A549 (cell line): ENCODE results near the gene CYP2D6. TPM values are rescaled to one million over a fixed set of nuclear protein-coding genes. Genes with fewer than 3 reads are reported as not detected.

Experiments used
- ATAC-seq, 2 experiments: fragments of 200-7000 bp in 1 of 2; fragments of >200 bp in 1 of 2; cut with Nextera tagmentation in 1 of 2; cut with Tn5 transposase in 1 of 2; 3 replicates each; pipeline versions ENCODE4 v1.8.0 to v1.9.1; 2018 to 2020; ENCODE audit warnings: mild to moderate bottlenecking in 1 of 2, moderate library complexity in 1 of 2
- CTCF ChIA-PET: fragments of 300-600 bp; sonication (Branson Sonifier 250); formaldehyde crosslinking; extraction: SDS; loops from one replicate; lab custom pipeline; 2021; ENCODE audit warnings: antibody characterized with exemption, inconsistent platforms; lab: Yijun Ruan, JAX
- POLR2A ChIA-PET: fragments of 350-600 bp; formaldehyde crosslinking; extraction: SDS; loops from one replicate; lab custom pipeline; 2021; ENCODE audit warnings: antibody characterized with exemption, inconsistent platforms; lab: Yijun Ruan, JAX
- DNase-seq, 2 experiments: peaks; one replicate each; pipeline versions ENCODE4 v3.0.0 to v3.0.0-alpha.2; 2011 to 2016; ENCODE audit warnings: low read depth in 1 of 2, low spot score in 1 of 2
- FAIRE-seq: peaks from 2 replicates; lab custom pipeline; 2011; peaks lifted over from hg19 to GRCh38; lab: Jason Lieb, UNC
- H3K27ac ChIP-seq, 2 experiments: fragments of >200 bp; sonication (Bioruptor Twin); formaldehyde crosslinking; 3 replicates each; pipeline ENCODE4 v1.5.1; 2016 to 2017
- H3K4me1 ChIP-seq: fragments of >200 bp; sonication (Bioruptor Twin); formaldehyde crosslinking; 3 replicates; pipeline ENCODE4 v1.6.1; 2016
- H3K4me2 ChIP-seq: fragments of >200 bp; sonication (Bioruptor Twin); formaldehyde crosslinking; 3 replicates; pipeline ENCODE4 v1.6.1; 2016
- H3K4me3 ChIP-seq: fragments of >200 bp; sonication (Bioruptor Twin); formaldehyde crosslinking; 3 replicates; pipeline ENCODE4 v1.5.1; 2016
- H3K9me3 ChIP-seq: fragments of >200 bp; sonication (Bioruptor Twin); formaldehyde crosslinking; 3 replicates; pipeline ENCODE4 v1.6.1; 2016
- CBX2 ChIP-seq: fragments of 200-600 bp; sonication (generic); IDR thresholded peaks from 2 replicates; pipeline ENCODE4 v1.6.1; 2016; ENCODE audit warnings: low read depth, mild to moderate bottlenecking, borderline replicate concordance
- CBX8 ChIP-seq: fragments of 200-600 bp; sonication (generic); IDR thresholded peaks from 2 replicates; pipeline ENCODE4 v1.6.1; 2016
- CHD4 ChIP-seq: fragments of 200-600 bp; sonication (generic); IDR thresholded peaks from 2 replicates; pipeline ENCODE4 v1.6.1; 2016; ENCODE audit warnings: antibody characterized with exemption, mild to moderate bottlenecking, borderline replicate concordance
- ESRRA ChIP-seq: fragments of 150-350 bp; IDR thresholded peaks from 2 replicates; pipeline ENCODE4 v1.6.1; 2014; ENCODE audit warnings: mild to moderate bottlenecking, low read length, borderline replicate concordance
- FOSB ChIP-seq: fragments of 250-450 bp; sonication (Bioruptor Pico); IDR thresholded peaks from 2 replicates; pipeline ENCODE4 v1.5.0; 2020; ENCODE audit warnings: mild to moderate bottlenecking, moderate library complexity
- HDAC2 ChIP-seq: fragments of 200-600 bp; sonication (generic); IDR thresholded peaks from 2 replicates; pipeline ENCODE4 v1.6.1; 2016
- HEYL ChIP-seq: fragments of 250-450 bp; sonication (Bioruptor Pico); IDR thresholded peaks from 2 replicates; pipeline ENCODE4 v1.8.0; 2021; ENCODE audit warnings: mild to moderate bottlenecking, moderate library complexity
- HOXB13 ChIP-seq: fragments of 250-450 bp; sonication (Bioruptor Pico); IDR thresholded peaks from 2 replicates; pipeline ENCODE4 v1.5.0; 2020; ENCODE audit warnings: low read depth, mild to moderate bottlenecking, moderate library complexity
- KDM5A ChIP-seq: fragments of 200-600 bp; sonication (generic); IDR thresholded peaks from 2 replicates; pipeline ENCODE4 v1.6.1; 2016; ENCODE audit warnings: antibody characterized with exemption, mild to moderate bottlenecking
- MAFK ChIP-seq: fragments of 450-650 bp; IDR thresholded peaks from 2 replicates; pipeline ENCODE4 v1.6.1; 2014; ENCODE audit not compliant: partially characterized antibody
- NPAS2 ChIP-seq: fragments of 250-450 bp; sonication (Bioruptor Pico); IDR thresholded peaks from 2 replicates; pipeline ENCODE4 v1.8.0; 2022; ENCODE audit warnings: mild to moderate bottlenecking, moderate library complexity, borderline replicate concordance
- PHF8 ChIP-seq: fragments of 200-600 bp; sonication (generic); IDR thresholded peaks from 2 replicates; pipeline ENCODE4 v1.6.1; 2016; ENCODE audit warnings: low read depth, mild to moderate bottlenecking, antibody characterized with exemption, moderate library complexity, borderline replicate concordance
- RARB ChIP-seq: fragments of 250-450 bp; sonication (Bioruptor Pico); IDR thresholded peaks from 2 replicates; pipeline ENCODE4 v1.8.0; 2021; ENCODE audit warnings: mild to moderate bottlenecking, moderate library complexity
- ZFP36 ChIP-seq: fragments of 450-650 bp; IDR thresholded peaks from 2 replicates; pipeline ENCODE4 v1.6.1; 2014; ENCODE audit warnings: borderline replicate concordance; ENCODE audit not compliant: partially characterized antibody
- WGBS: methylation state at CpG from one replicate; pipeline ENCODE4 v1.1.6; 2017; ENCODE audit errors: missing lambda C conversion rate; 5-methylcytosine and 5-hydroxymethylcytosine counted together
- polyA plus RNA-seq, 4 experiments: library from polyadenylated mRNA; depleted of rRNA in 3 of 4; stranded (reverse); fragments of >200 nt; fragmentation: RNase III in 1 of 4; extraction: RNeasy Plus Mini Kit Qiagen cat#74134 plus additional on column Dnase treatment in 1 of 4; gene quantifications; 2 replicates in 3 of 4; 3 replicates in 1 of 4; pipeline ENCODE4 v1.2.3, GENCODE V29; 2011 to 2017
- TF ChIP-seq, protein P1 (sequence below): fragments of 200-600 bp; sonication (generic); IDR thresholded peaks from 2 replicates; pipeline ENCODE4 v1.6.1; 2016; ENCODE audit warnings: antibody characterized with exemption, mild to moderate bottlenecking, moderate library complexity
- TF ChIP-seq, protein P2 (sequence below): fragments of >200 bp; sonication (Bioruptor Twin); formaldehyde crosslinking; IDR thresholded peaks from 3 replicates; pipeline ENCODE4 v1.6.1; 2016
- TF ChIP-seq, protein P3 (sequence below): fragments of >200 bp; sonication (Bioruptor Twin); formaldehyde crosslinking; IDR thresholded peaks from 2 replicates; pipeline ENCODE4 v1.6.1; 2016
- TF ChIP-seq, protein P4 (sequence below): fragments of 450-650 bp; IDR thresholded peaks from 2 replicates; pipeline ENCODE4 v1.6.1; 2014; ENCODE audit warnings: antibody characterized with exemption

CYP2D6 gene
- polyA plus RNA-seq, 2 of the 4 experiments (the other 2 are of a cell fraction), result 0.59 to 0.63 TPM

DNA sequence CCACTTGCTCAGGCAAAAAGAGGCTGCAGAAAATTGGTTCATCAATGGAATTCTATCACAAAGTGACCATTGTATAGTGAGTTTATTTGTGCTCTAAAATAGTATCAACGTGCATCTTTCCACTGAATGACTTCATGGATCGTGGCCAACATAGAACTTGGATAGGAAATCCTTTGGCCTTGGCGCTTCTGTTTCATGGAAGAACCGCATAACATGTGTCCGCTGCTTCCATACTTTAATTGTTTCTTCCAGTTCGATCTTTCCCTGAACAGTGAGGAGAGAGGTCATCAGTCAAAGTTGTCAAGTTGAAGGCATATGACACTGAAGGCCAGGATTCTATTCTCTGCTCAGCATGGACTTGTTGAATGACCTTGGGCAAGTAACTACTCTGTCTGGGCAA lies 44.6 kb downstream of the CYP2D6 start:
- 80% methylated on average over 6 of the region's 6 CpGs for WGBS
- H3K9me3 ChIP-seq, result peaks cover 7% of the 10 kb centered on the region; the same call in 1 of the 3 replicates
- ChIA-PET POLR2A (no interaction called here), CTCF (no interaction called here)
- no peak overlapping the region for H3K27ac ChIP-seq
- FAIRE-seq, result no peak
- ATAC-seq, result no peak
- no peak overlapping the region for H3K4me2 ChIP-seq
- H3K4me3 ChIP-seq, result no peak overlapping the region
- DNase-seq, result no peak
- no peaks in the 10 kb centered on the region for H3K4me1 ChIP-seq
- TF ChIP-seq HEYL (CRISPR knock-in tag) (no peak), RARB (CRISPR knock-in tag) (no peak), HDAC2 (no peak), NPAS2 (CRISPR knock-in tag) (no peak), KDM5A (no peak), HOXB13 (CRISPR knock-in tag) (no peak), MAFK (no peak), ESRRA (no peak)
- TF ChIP-seq, protein P1, sequence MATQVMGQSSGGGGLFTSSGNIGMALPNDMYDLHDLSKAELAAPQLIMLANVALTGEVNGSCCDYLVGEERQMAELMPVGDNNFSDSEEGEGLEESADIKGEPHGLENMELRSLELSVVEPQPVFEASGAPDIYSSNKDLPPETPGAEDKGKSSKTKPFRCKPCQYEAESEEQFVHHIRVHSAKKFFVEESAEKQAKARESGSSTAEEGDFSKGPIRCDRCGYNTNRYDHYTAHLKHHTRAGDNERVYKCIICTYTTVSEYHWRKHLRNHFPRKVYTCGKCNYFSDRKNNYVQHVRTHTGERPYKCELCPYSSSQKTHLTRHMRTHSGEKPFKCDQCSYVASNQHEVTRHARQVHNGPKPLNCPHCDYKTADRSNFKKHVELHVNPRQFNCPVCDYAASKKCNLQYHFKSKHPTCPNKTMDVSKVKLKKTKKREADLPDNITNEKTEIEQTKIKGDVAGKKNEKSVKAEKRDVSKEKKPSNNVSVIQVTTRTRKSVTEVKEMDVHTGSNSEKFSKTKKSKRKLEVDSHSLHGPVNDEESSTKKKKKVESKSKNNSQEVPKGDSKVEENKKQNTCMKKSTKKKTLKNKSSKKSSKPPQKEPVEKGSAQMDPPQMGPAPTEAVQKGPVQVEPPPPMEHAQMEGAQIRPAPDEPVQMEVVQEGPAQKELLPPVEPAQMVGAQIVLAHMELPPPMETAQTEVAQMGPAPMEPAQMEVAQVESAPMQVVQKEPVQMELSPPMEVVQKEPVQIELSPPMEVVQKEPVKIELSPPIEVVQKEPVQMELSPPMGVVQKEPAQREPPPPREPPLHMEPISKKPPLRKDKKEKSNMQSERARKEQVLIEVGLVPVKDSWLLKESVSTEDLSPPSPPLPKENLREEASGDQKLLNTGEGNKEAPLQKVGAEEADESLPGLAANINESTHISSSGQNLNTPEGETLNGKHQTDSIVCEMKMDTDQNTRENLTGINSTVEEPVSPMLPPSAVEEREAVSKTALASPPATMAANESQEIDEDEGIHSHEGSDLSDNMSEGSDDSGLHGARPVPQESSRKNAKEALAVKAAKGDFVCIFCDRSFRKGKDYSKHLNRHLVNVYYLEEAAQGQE, result no peak
- TF ChIP-seq, protein P2, sequence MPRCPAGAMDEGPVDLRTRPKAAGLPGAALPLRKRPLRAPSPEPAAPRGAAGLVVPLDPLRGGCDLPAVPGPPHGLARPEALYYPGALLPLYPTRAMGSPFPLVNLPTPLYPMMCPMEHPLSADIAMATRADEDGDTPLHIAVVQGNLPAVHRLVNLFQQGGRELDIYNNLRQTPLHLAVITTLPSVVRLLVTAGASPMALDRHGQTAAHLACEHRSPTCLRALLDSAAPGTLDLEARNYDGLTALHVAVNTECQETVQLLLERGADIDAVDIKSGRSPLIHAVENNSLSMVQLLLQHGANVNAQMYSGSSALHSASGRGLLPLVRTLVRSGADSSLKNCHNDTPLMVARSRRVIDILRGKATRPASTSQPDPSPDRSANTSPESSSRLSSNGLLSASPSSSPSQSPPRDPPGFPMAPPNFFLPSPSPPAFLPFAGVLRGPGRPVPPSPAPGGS, result no peak

DNA sequence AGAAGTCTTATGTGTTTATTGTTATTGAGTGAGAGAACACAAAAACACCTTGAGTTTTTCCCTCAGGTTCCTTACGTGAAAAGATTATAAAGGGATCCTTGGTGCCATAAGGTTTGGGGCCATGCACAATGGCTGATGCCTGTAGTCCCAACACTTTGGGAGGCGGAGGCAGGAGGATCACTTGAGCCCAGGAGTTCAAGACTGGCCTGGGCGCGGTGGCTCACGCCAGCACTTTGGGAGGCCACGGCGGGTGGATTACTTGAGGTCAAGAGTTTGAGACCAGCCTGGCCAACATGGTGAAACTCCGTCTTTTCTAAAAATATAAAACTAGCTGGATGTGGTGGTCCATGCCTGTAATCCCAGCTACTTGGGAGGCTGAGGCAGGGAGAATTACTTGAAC lies 45.7 kb downstream of the CYP2D6 start:
- Histone ChIP-seq H3K9me3 (peaks cover 7% of the 10 kb centered on the region; the same call in 1 of the 3 replicates), H3K27ac (no peak overlapping the region), H3K4me2 (no peak overlapping the region), H3K4me1 (no peaks in the 10 kb centered on the region), H3K4me3 (no peak overlapping the region)
- DNase-seq (no peak), ATAC-seq (no peak), FAIRE-seq (no peak)
- TF ChIP-seq ZFP36 (no peak), CBX8 (no peak), CHD4 (no peak), CBX2 (no peak), PHF8 (no peak), FOSB (CRISPR knock-in tag) (no peak), ESRRA (no peak)
- TF ChIP-seq, protein P3, sequence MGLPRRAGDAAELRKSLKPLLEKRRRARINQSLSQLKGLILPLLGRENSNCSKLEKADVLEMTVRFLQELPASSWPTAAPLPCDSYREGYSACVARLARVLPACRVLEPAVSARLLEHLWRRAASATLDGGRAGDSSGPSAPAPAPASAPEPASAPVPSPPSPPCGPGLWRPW, result no peak
- TF ChIP-seq, protein P1, result no peak
- TF ChIP-seq, protein P4, sequence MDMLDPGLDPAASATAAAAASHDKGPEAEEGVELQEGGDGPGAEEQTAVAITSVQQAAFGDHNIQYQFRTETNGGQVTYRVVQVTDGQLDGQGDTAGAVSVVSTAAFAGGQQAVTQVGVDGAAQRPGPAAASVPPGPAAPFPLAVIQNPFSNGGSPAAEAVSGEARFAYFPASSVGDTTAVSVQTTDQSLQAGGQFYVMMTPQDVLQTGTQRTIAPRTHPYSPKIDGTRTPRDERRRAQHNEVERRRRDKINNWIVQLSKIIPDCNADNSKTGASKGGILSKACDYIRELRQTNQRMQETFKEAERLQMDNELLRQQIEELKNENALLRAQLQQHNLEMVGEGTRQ, result no peak
- CTCF ChIA-PET, result no interaction called here
- WGBS, result 99% methylated on average over 7 of the region's 8 CpGs
- POLR2A ChIA-PET, result no interaction called here
